Retinal pigment epithelial cell (primary cell): ENCODE data around the gene MTCH1.
A peak's percentile ranks its signal among the peaks of the same experiment; 100 is the strongest.

Experiments
- DNase-seq: peaks from one replicate; pipeline ENCODE4 v3.0.0-alpha.2; 2010; ENCODE audit warnings: low read depth
- H3K4me3 ChIP-seq: 2 replicates; pipeline ENCODE4 v1.5.1; 2011; ENCODE audit warnings: mild to moderate bottlenecking, low read length, control low read depth, moderate library complexity
- CTCF ChIP-seq: conservative IDR thresholded peaks from 2 replicates; pipeline ENCODE4 v1.5.1; 2011; ENCODE audit warnings: low read depth, low read length, control low read depth, inconsistent platforms

Gene MTCH1

DNA sequence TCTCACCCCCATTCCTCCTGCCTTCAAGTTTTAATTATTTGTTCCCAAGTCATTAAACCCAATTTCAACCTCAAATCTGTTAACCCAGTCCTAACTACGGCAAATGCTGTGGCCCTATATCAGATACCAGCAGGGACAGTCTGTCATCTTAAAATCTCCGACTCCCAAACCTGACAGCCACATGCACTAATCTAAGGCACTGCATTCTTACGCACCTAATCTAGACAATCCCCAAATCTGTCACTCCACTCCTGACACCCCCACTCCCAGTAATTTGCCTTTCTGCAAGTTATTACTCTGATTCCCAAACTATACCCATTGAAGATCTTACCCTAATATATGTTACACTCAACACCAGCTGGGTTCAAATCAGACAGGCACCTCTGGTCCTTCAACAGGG is 2.5 kb downstream of the MTCH1 start:
- no peak for DNase-seq
- no peak for TF ChIP-seq CTCF
- H3K4me3 ChIP-seq, result no peak overlapping the region

- no peak overlapping the region for H3K4me3 ChIP-seq
- no peak for DNase-seq
- peak; percentile 22 for TF ChIP-seq CTCF
Measured at GRCh38 chr6:36980876-36981619, 4.9 kb downstream of the MTCH1 start.

DNA sequence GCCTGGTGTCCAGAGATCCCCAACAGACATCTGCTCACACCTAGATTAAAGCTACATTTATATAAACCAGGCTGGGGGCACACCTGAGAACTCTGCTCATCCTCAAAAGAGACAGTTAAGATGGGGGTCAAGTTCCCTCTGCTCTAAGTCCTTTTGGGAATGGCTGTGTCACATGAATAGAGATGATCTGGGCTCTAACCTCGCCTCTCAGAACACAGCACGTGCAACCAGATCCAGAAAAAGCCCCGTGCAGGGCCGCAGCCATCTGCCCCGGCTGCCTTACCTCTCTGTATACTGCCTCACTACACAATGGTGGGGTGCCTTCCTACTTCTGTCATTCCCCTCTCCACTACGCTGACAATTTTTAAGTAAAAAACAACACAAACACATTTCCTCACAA is 5.9 kb downstream of the MTCH1 start:
- H3K4me3 ChIP-seq, result no peak overlapping the region
- TF ChIP-seq CTCF, result no peak
- no peak for DNase-seq

- TF ChIP-seq CTCF, result peak; percentile 66
- no peak for DNase-seq
- H3K4me3 ChIP-seq, result no peak overlapping the region
Measured at GRCh38 chr6:36979347-36979742, 6.7 kb downstream of the MTCH1 start.

GRCh38 chr6:36978421-36979346 is 7.3 kb downstream of the MTCH1 start:
- no peak for DNase-seq
- H3K4me3 ChIP-seq, result no peak overlapping the region

DNA sequence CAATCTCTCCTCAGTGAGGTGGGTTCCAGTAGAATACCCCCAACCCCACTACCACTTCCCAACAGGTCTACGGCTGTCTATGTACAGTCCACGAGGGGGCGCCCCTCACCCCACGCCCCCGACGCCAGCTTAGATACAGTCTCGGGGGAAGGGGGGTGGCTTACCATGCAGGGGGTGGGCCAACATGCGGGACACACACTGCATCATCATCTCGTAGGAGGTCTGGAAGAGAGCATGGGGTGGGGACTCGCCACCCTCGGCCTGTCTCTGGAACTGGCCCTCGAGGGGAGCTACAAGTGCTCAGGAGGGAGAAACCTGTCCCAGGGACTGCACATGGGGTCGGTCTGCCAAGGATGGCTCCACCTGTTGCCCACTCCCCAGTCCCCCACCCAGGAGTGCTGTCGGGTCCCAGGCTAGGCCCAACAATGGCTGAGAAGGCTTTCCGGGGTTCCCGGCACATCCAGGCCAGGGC is 8.5 kb downstream of the MTCH1 start:
- peak; percentile 54 for TF ChIP-seq CTCF
- no peak for DNase-seq
- H3K4me3 ChIP-seq, result no peak overlapping the region

More at GRCh38 chr6:36978421-36979346, 7.3 kb downstream of the MTCH1 start:
- no peak for TF ChIP-seq CTCF
